HCT116 (cell line): ENCODE data around the gene ARVCF. TPM values are rescaled to one million over a fixed set of nuclear protein-coding genes. Genes with fewer than 3 reads are reported as not detected.

Experiments
- ATAC-seq: fragments of 200-7000 bp; cut with Tn5 transposase; 2 replicates; pipeline ENCODE4 v1.9.1; 2020; ENCODE audit warnings: mild to moderate bottlenecking, moderate library complexity
- BruUV-seq: library from RNA; stranded (reverse); fragments of 400-500 nt; replicated peaks from 2 replicates; lab custom pipeline; 2021; lab: Mats Ljungman, UMichigan
- CTCF ChIA-PET: fragments of 300-600 bp; sonication (Branson Sonifier 250); formaldehyde crosslinking; loops from one replicate; lab custom pipeline; 2021; ENCODE audit warnings: antibody characterized with exemption; lab: Charles Lee
- POLR2A ChIA-PET: fragments of 300-600, 350-600 bp; sonication (Branson Sonifier 250); formaldehyde crosslinking; loops from one replicate; lab custom pipeline; 2021; ENCODE audit warnings: antibody characterized with exemption; lab: Charles Lee
- RAD21 ChIA-PET, 2 experiments: fragments of 300-600 bp; sonication (Branson Sonifier 250); formaldehyde crosslinking; loops; one replicate each; lab custom pipeline; 2023; ENCODE audit warnings: low total read pairs in 2 of 2; ENCODE audit not compliant: uncharacterized antibody in 2 of 2, unreplicated experiment in 2 of 2, low non-redundant PET in 1 of 2; lab: Charles Lee
- DNase-seq: peaks from one replicate; pipeline ENCODE4 v3.0.0-alpha.2; 2010; ENCODE audit warnings: low read depth, low spot score
- H2AFZ ChIP-seq: fragments of 200-600 bp; shearing (Covaris generic), sonication (generic); 2 replicates; pipeline ENCODE4 v1.6.1; 2017; ENCODE audit warnings: low read depth, mixed run types, mixed read lengths, antibody characterized with exemption, low read length; ENCODE audit not compliant: poor library complexity, severe bottlenecking
- H3K27ac ChIP-seq: 2 replicates; pipeline ENCODE4 v1.5.1; 2012; ENCODE audit warnings: low read depth, low read length
- H3K27me3 ChIP-seq: fragments of 200-600 bp; sonication (generic); 2 replicates; pipeline ENCODE4 v1.6.1; 2016; ENCODE audit warnings: mixed run types, low read length, mixed read lengths; ENCODE audit not compliant: insufficient read depth
- H3K36me3 ChIP-seq, 2 experiments: fragments of 200-500 bp in 1 of 2; fragments of 200-600 bp in 1 of 2; sonication (Bioruptor generic) in 1 of 2; sonication (generic) in 1 of 2; 2 replicates each; pipeline versions ENCODE4 v1.5.1 to v1.6.1; 2014 to 2016; ENCODE audit warnings: low read length in 2 of 2, inconsistent platforms in 1 of 2, mixed read lengths in 1 of 2, mixed run types in 1 of 2; ENCODE audit not compliant: insufficient read depth in 2 of 2, control insufficient read depth in 1 of 2
- H3K4me1 ChIP-seq, 2 experiments: fragments of 200-600 bp in 1 of 2; sonication (generic) in 1 of 2; 2 replicates each; pipeline versions ENCODE4 v1.5.1 to v1.6.1; 2012 to 2017; ENCODE audit warnings: low read length in 2 of 2, inconsistent platforms in 1 of 2, mild to moderate bottlenecking in 1 of 2, mixed read lengths in 1 of 2, mixed run types in 1 of 2, moderate library complexity in 1 of 2; ENCODE audit not compliant: insufficient read depth in 2 of 2, control insufficient read depth in 1 of 2
- H3K4me2 ChIP-seq: fragments of 200-600 bp; sonication (generic); 2 replicates; pipeline ENCODE4 v1.6.1; 2017; ENCODE audit warnings: mixed run types, low read length, mixed read lengths
- H3K4me3 ChIP-seq, 2 experiments: fragments of 200-600 bp in 1 of 2; sonication (generic) in 1 of 2; replicated peaks in 1 of 2; 2 replicates each; pipeline ENCODE4 v1.5.1; 2011 to 2016; ENCODE audit warnings: low read length in 2 of 2, control low read depth in 1 of 2, low read depth in 1 of 2, mild to moderate bottlenecking in 1 of 2, mixed read lengths in 1 of 2, mixed run types in 1 of 2
- H3K79me2 ChIP-seq: fragments of 200-600 bp; sonication (generic); 2 replicates; pipeline ENCODE4 v1.6.1; 2017; ENCODE audit warnings: mild to moderate bottlenecking, mixed run types, low read length, moderate library complexity, mixed read lengths; ENCODE audit not compliant: insufficient read depth
- H3K9ac ChIP-seq: fragments of 200-600 bp; sonication (generic); 2 replicates; pipeline ENCODE4 v1.6.1; 2016; ENCODE audit warnings: low read length, mixed read lengths
- H3K9me2 ChIP-seq: fragments of 200-600 bp; sonication (generic), shearing (Covaris generic); 2 replicates; pipeline ENCODE4 v1.6.1; 2017; ENCODE audit warnings: mixed run types, mild to moderate bottlenecking, moderate library complexity; ENCODE audit not compliant: insufficient read depth
- H3K9me3 ChIP-seq, 2 experiments: fragments of 200-500 bp in 1 of 2; fragments of 200-600 bp in 1 of 2; sonication (Bioruptor generic) in 1 of 2; sonication (generic) in 1 of 2; 2 replicates each; pipeline ENCODE4 v1.6.1; 2014 to 2017; ENCODE audit warnings: low read length in 2 of 2, mixed read lengths in 2 of 2, inconsistent platforms in 1 of 2, low read depth in 1 of 2, mild to moderate bottlenecking in 1 of 2, mixed run types in 1 of 2, moderate library complexity in 1 of 2; ENCODE audit not compliant: control insufficient read depth in 1 of 2, insufficient read depth in 1 of 2
- H4K20me1 ChIP-seq: fragments of 200-600 bp; sonication (generic), shearing (Covaris generic); 2 replicates; pipeline ENCODE4 v1.6.1; 2017; ENCODE audit warnings: mixed run types, mild to moderate bottlenecking, moderate library complexity; ENCODE audit not compliant: insufficient read depth
- CTCF ChIP-seq, 3 experiments: fragments of 200-600 bp in 1 of 3; sonication (generic) in 1 of 3; IDR thresholded peaks in 2 of 3; conservative IDR thresholded peaks in 1 of 3; 2 replicates each; pipeline ENCODE4 v1.5.1; 2012 to 2017; ENCODE audit warnings: low read depth in 2 of 3, low read length in 2 of 3, antibody characterized with exemption in 1 of 3, borderline replicate concordance in 1 of 3, control low read depth in 1 of 3, mild to moderate bottlenecking in 1 of 3, mixed read lengths in 1 of 3, mixed run types in 1 of 3, moderate library complexity in 1 of 3; ENCODE audit not compliant: insufficient read depth in 1 of 3
- ELF1 ChIP-seq: IDR thresholded peaks from 2 replicates; pipeline ENCODE4 v1.6.1; 2012; ENCODE audit warnings: low read depth, borderline replicate concordance
- EZH2phosphoT487 ChIP-seq: fragments of 200-600 bp; IDR thresholded peaks from 2 replicates; pipeline ENCODE4 v1.6.1; 2018; ENCODE audit warnings: antibody characterized with exemption, borderline replicate concordance
- FOSL1 ChIP-seq: IDR thresholded peaks from 2 replicates; pipeline ENCODE4 v1.6.1; 2012; ENCODE audit warnings: low read depth
- POLR2AphosphoS5 ChIP-seq: IDR thresholded peaks from 2 replicates; pipeline ENCODE4 v1.6.1; 2011; ENCODE audit warnings: mild to moderate bottlenecking, low read depth, low read length, moderate library complexity
- RAD21 ChIP-seq: IDR thresholded peaks from 2 replicates; pipeline ENCODE4 v1.6.1; 2012; ENCODE audit warnings: low read depth, mild to moderate bottlenecking
- SIN3A ChIP-seq: IDR thresholded peaks from 2 replicates; pipeline ENCODE4 v1.6.1; 2012; ENCODE audit warnings: low read depth
- ZFX ChIP-seq: fragments of 450-650 bp; IDR thresholded peaks from 2 replicates; pipeline ENCODE4 v1.6.1; 2017
- intact Hi-C: fragments of 100-400 bp; cut with micrococcal nuclease; formaldehyde crosslinking; loops from 2 replicates; pipeline ENCODE4 v1.10.0; 2022
- total RNA-seq: library from RNA; stranded (reverse); gene quantifications from one replicate; pipeline ENCODE4 v1.2.1, GENCODE V29; 2021; ENCODE audit not compliant: unreplicated experiment

The ARVCF gene
- total RNA-seq, 1 experiment from 2014 or later: 42.8 TPM

- H3K9ac ChIP-seq: no peak overlapping the region
- DNase-seq (no peak), ATAC-seq (no peak)
- no peaks in the 10 kb centered on the region for H4K20me1 ChIP-seq
- intact Hi-C loops: no loop called here
- H3K4me3 ChIP-seq: no peak overlapping the region
- H3K9me2 ChIP-seq: no peaks in the 10 kb centered on the region
- RAD21 ChIA-PET: no interaction called here
- H2AFZ ChIP-seq: no peak overlapping the region
- no peak overlapping the region for H3K27ac ChIP-seq
- no peaks in the 10 kb centered on the region for H3K4me1 ChIP-seq
- TF ChIP-seq CTCF (IDR thresholded peaks at IDR 0.05 in 2 of 3, conservative IDR thresholded peaks at IDR 0.05 in 1 of 3; ENCODE audit: borderline replicate concordance in 1 of 3, insufficient read depth in 1 of 3, low read depth in 2 of 3, low read length in 2 of 3): no peak
- BruUV-seq: no TSS peak
- H3K36me3 ChIP-seq: peaks cover 0 to 3% of the 10 kb centered on the region in 2 experiments; a peak in 2 of 4 replicates
- no peak overlapping the region for H3K4me2 ChIP-seq
- no peaks in the 10 kb centered on the region for H3K9me3 ChIP-seq
- POLR2A ChIA-PET: no interaction called here
- no peaks in the 10 kb centered on the region for H3K79me2 ChIP-seq
- CTCF ChIA-PET: no interaction called here
- no peaks in the 10 kb centered on the region for H3K27me3 ChIP-seq
These were observed 38.5 kb upstream of the ARVCF start for GRCh38 chr22:20055144-20055543.

GRCh38 chr22:20054485-20054884 is 37.9 kb upstream of the ARVCF start:
- Histone ChIP-seq H3K9me2 (no peaks in the 10 kb centered on the region), H3K27me3 (no peaks in the 10 kb centered on the region), H4K20me1 (no peaks in the 10 kb centered on the region)
- POLR2A ChIA-PET: no interaction called here
- intact Hi-C loops: no loop called here
- TF ChIP-seq EZH2phosphoT487: no peak
- no peak for TF ChIP-seq SIN3A
- TF ChIP-seq FOSL1: no peak
- no peak for TF ChIP-seq POLR2AphosphoS5
- no peak for TF ChIP-seq ELF1
- TF ChIP-seq RAD21: no peak
- TF ChIP-seq ZFX: no peak
- TF ChIP-seq, all 23 proteins: peak for 0
- H3K4me1 ChIP-seq: no peaks in the 10 kb centered on the region
- H3K27ac ChIP-seq: no peak overlapping the region
- H3K9me3 ChIP-seq: no peaks in the 10 kb centered on the region
- no peak overlapping the region for H2AFZ ChIP-seq
- no peak for ATAC-seq
- DNase-seq: no peak
- H3K9ac ChIP-seq: no peak overlapping the region
- no peaks in the 10 kb centered on the region for H3K79me2 ChIP-seq
- peaks cover 0 to 3% of the 10 kb centered on the region in 2 experiments; a peak in 2 of 4 replicates for H3K36me3 ChIP-seq
- no TSS peak for BruUV-seq
- RAD21 ChIA-PET: no interaction called here
- H3K4me2 ChIP-seq: no peak overlapping the region
- no peak overlapping the region for H3K4me3 ChIP-seq
- CTCF ChIA-PET: no interaction called here
